IMR-90 (cell line): Measurements from ENCODE around the gene INPP5A. TPM values are rescaled to one million over a fixed set of nuclear protein-coding genes. Genes with fewer than 3 reads are reported as not detected.

ENCODE experiments used
- ATAC-seq: fragments of 200-7000 bp; cut with Tn5 transposase; 2 replicates; pipeline ENCODE4 v1.9.1; 2020; ENCODE audit warnings: low read depth, mild to moderate bottlenecking, moderate library complexity
- BruUV-seq: library from RNA; stranded (reverse); fragments of 400-500 nt; replicated peaks from 2 replicates; lab custom pipeline; 2021; lab: Mats Ljungman, UMichigan
- CTCF ChIA-PET: fragments of 300-600 bp; formaldehyde crosslinking; extraction: SDS; loops from one replicate; lab custom pipeline; 2021; ENCODE audit warnings: antibody characterized with exemption; lab: Yijun Ruan, JAX
- POLR2A ChIA-PET: fragments of 300-600 bp; sonication (Branson Sonifier 250); formaldehyde crosslinking; loops from one replicate; lab custom pipeline; 2022; ENCODE audit warnings: antibody characterized with exemption; ENCODE audit not compliant: unreplicated experiment; lab: Charles Lee
- DNase-seq: peaks from one replicate; pipeline ENCODE4 v3.0.0; 2013
- H2AFZ ChIP-seq: replicated peaks from 2 replicates; pipeline ENCODE3; 2013; ENCODE audit warnings: low read length, mild to moderate bottlenecking; ENCODE audit not compliant: poor library complexity
- H2AK5ac ChIP-seq: 2 replicates; pipeline ENCODE4 v1.6.1; 2013; ENCODE audit warnings: low read depth, low read length, inconsistent platforms
- H2AK9ac ChIP-seq: replicated peaks from 2 replicates; pipeline ENCODE3; 2013; ENCODE audit warnings: mild to moderate bottlenecking, low read depth, low read length, moderate library complexity; ENCODE audit not compliant: poor library complexity
- H2BK120ac ChIP-seq: 2 replicates; pipeline ENCODE4 v1.6.1; 2013; ENCODE audit warnings: low read depth, low read length, inconsistent platforms
- H2BK15ac ChIP-seq: 3 replicates; pipeline ENCODE4 v1.6.1; 2013; ENCODE audit warnings: low read depth, low read length, inconsistent platforms
- H2BK20ac ChIP-seq: 2 replicates; pipeline ENCODE4 v1.6.1; 2013; ENCODE audit warnings: low read depth, mild to moderate bottlenecking, inconsistent platforms, low read length, moderate library complexity
- H2BK5ac ChIP-seq: 2 replicates; pipeline ENCODE4 v1.6.1; 2013; ENCODE audit warnings: mild to moderate bottlenecking, low read depth, low read length, inconsistent platforms; ENCODE audit not compliant: poor library complexity, severe bottlenecking
- H3K14ac ChIP-seq: replicated peaks from 2 replicates; pipeline ENCODE4 v1.6.1; 2013; ENCODE audit warnings: low read depth, low read length, inconsistent platforms
- H3K18ac ChIP-seq: 2 replicates; pipeline ENCODE4 v1.6.1; 2013; ENCODE audit warnings: low read depth, low read length, control low read depth
- H3K23ac ChIP-seq: 2 replicates; pipeline ENCODE4 v1.6.1; 2013; ENCODE audit warnings: low read depth, low read length, inconsistent platforms
- H3K27ac ChIP-seq: 2 replicates; pipeline ENCODE4 v1.5.1; 2013; ENCODE audit warnings: mild to moderate bottlenecking, control low read depth, low read length; ENCODE audit not compliant: insufficient read depth
- H3K27me3 ChIP-seq: 2 replicates; pipeline ENCODE4 v1.6.1; 2013; ENCODE audit warnings: low read length; ENCODE audit not compliant: control insufficient read depth, insufficient read depth
- H3K36me3 ChIP-seq: 2 replicates; pipeline ENCODE4 v1.6.1; 2013; ENCODE audit warnings: low read length, mixed read lengths; ENCODE audit not compliant: control insufficient read depth, insufficient read depth
- H3K4ac ChIP-seq: 2 replicates; pipeline ENCODE4 v1.6.1; 2013; ENCODE audit warnings: low read depth, low read length, inconsistent platforms
- H3K4me1 ChIP-seq: 2 replicates; pipeline ENCODE4 v1.6.1; 2013; ENCODE audit warnings: low read length, mixed read lengths; ENCODE audit not compliant: control insufficient read depth, insufficient read depth
- H3K4me2 ChIP-seq: 2 replicates; pipeline ENCODE4 v1.6.1; 2013; ENCODE audit warnings: low read depth, mild to moderate bottlenecking, control low read depth, low read length, moderate library complexity
- H3K4me3 ChIP-seq: 2 replicates; pipeline ENCODE4 v1.5.1; 2013; ENCODE audit warnings: low read depth, mild to moderate bottlenecking, control low read depth, low read length, moderate library complexity; ENCODE audit not compliant: insufficient read depth
- H3K56ac ChIP-seq: 2 replicates; pipeline ENCODE4 v1.6.1; 2013; ENCODE audit warnings: low read length, inconsistent platforms; ENCODE audit not compliant: insufficient read depth; ENCODE audit errors: extremely low read depth
- H3K79me1 ChIP-seq, 2 experiments: 2 replicates each; pipeline ENCODE4 v1.6.1; 2013; ENCODE audit warnings: low read length in 2 of 2, inconsistent platforms in 1 of 2, low read depth in 1 of 2
- H3K9ac ChIP-seq: 2 replicates; pipeline ENCODE4 v1.6.1; 2013; ENCODE audit warnings: low read depth, low read length, control low read depth
- H3K9me1 ChIP-seq: 2 replicates; pipeline ENCODE4 v1.6.1; 2013; ENCODE audit warnings: low read length, inconsistent platforms; ENCODE audit not compliant: insufficient read depth
- H3K9me3 ChIP-seq: 2 replicates; pipeline ENCODE4 v1.6.1; 2013; ENCODE audit warnings: low read length; ENCODE audit not compliant: control insufficient read depth, insufficient read depth
- H4K20me1 ChIP-seq: 2 replicates; pipeline ENCODE4 v1.6.1; 2013; ENCODE audit warnings: low read length, inconsistent platforms; ENCODE audit not compliant: insufficient read depth
- H4K5ac ChIP-seq: 2 replicates; pipeline ENCODE4 v1.6.1; 2013; ENCODE audit warnings: mild to moderate bottlenecking, low read depth, low read length, control low read depth
- H4K8ac ChIP-seq, 2 experiments: 2 replicates each; pipeline ENCODE4 v1.6.1; 2013; ENCODE audit warnings: low read depth in 2 of 2, low read length in 2 of 2, control low read depth in 1 of 2, inconsistent platforms in 1 of 2
- H4K91ac ChIP-seq: 2 replicates; pipeline ENCODE4 v1.6.1; 2013; ENCODE audit warnings: low read depth, low read length, inconsistent platforms; ENCODE audit not compliant: insufficient read depth
- BHLHE40 ChIP-seq: fragments of 150-350 bp; IDR thresholded peaks from 2 replicates; pipeline ENCODE4 v1.6.1; 2016; ENCODE audit warnings: mild to moderate bottlenecking, low read depth, low read length
- FOS ChIP-seq: fragments of 150-350 bp; IDR thresholded peaks from 2 replicates; pipeline ENCODE4 v1.6.1; 2016; ENCODE audit warnings: low read depth, low read length
- MAFK ChIP-seq: IDR thresholded peaks from 2 replicates; pipeline ENCODE4 v1.6.1; 2012; ENCODE audit warnings: low read depth, low read length, improper control_type of control experiment
- MXI1 ChIP-seq: IDR thresholded peaks from 2 replicates; pipeline ENCODE4 v1.6.1; 2012; ENCODE audit warnings: low read depth, mild to moderate bottlenecking, low read length, moderate library complexity, borderline replicate concordance
- NFE2L2 ChIP-seq: fragments of 150-350 bp; IDR thresholded peaks from 2 replicates; pipeline ENCODE4 v1.6.1; 2016; ENCODE audit warnings: low read depth, mild to moderate bottlenecking, low read length
- RAD21 ChIP-seq: IDR thresholded peaks from 2 replicates; pipeline ENCODE4 v1.6.1; 2012; ENCODE audit warnings: low read length, improper control_type of control experiment
- RCOR1 ChIP-seq: IDR thresholded peaks from 2 replicates; pipeline ENCODE4 v1.6.1; 2012; ENCODE audit warnings: mild to moderate bottlenecking, low read length, improper control_type of control experiment; ENCODE audit not compliant: insufficient replicate concordance
- RFX5 ChIP-seq: IDR thresholded peaks from 2 replicates; pipeline ENCODE4 v1.8.0; 2012; ENCODE audit warnings: low read depth, mild to moderate bottlenecking, low read length, moderate library complexity
- SMC3 ChIP-seq: fragments of 150-350 bp; IDR thresholded peaks from 2 replicates; pipeline ENCODE4 v1.6.1; 2016; ENCODE audit warnings: low read depth, mild to moderate bottlenecking, antibody characterized with exemption, low read length, moderate library complexity
- WGBS, 2 experiments: methylation state at CpG; one replicate each; pipeline versions ENCODE4 v1.1.5 to v1.1.7; 2013; ENCODE audit warnings: missing lambda C conversion rate in 2 of 2; ENCODE audit not compliant: insufficient read length in 1 of 2; ENCODE audit errors: extremely low coverage in 2 of 2; 5-methylcytosine and 5-hydroxymethylcytosine counted together
- dilution Hi-C: fragments of 300-500 bp; cut with HindIII; formaldehyde crosslinking; loops from one replicate; pipeline ENCODE4 v1.14.3; 2018; ENCODE audit warnings: low sequenced_read_pairs; ENCODE audit not compliant: unreplicated experiment
- in situ Hi-C: fragments of 300-500 bp; cut with MboI; formaldehyde crosslinking; loops from 3 replicates; pipeline ENCODE4 v1.14.3; 2019; ENCODE audit warnings: low sequenced_read_pairs, inconsistent platforms, mixed read lengths
- intact Hi-C: fragments of 100-400 bp; cut with micrococcal nuclease; formaldehyde crosslinking; loops from 2 replicates; pipeline ENCODE4 v1.10.0; 2022
- polyA plus RNA-seq, 3 experiments: library from polyadenylated mRNA; depleted of rRNA; stranded (reverse); fragments of >200 nt; gene quantifications; 2 replicates each; pipeline ENCODE4 v1.2.3, GENCODE V29; 2012; ENCODE audit warnings: low replicate concordance in 1 of 3
- total RNA-seq: library from RNA; depleted of rRNA; stranded (reverse); fragments of >200 nt; gene quantifications from 2 replicates; pipeline ENCODE4 v1.2.3, GENCODE V29; 2012
- TF ChIP-seq, protein P1 (sequence below): conservative IDR thresholded peaks from 2 replicates; pipeline ENCODE4 v1.5.1; 2012; ENCODE audit warnings: mild to moderate bottlenecking, low read depth, low read length, improper control_type of control experiment
- TF ChIP-seq, protein P2 (sequence below): fragments of 150-350 bp; IDR thresholded peaks from 2 replicates; pipeline ENCODE4 v1.6.1; 2016; ENCODE audit warnings: low read depth, mild to moderate bottlenecking, low read length, moderate library complexity, borderline replicate concordance

The INPP5A gene
- total and polyA plus RNA-seq, 2 of the 4 experiments (the other 2 are of a cell fraction) = 21.4 to 36.7 TPM

DNA sequence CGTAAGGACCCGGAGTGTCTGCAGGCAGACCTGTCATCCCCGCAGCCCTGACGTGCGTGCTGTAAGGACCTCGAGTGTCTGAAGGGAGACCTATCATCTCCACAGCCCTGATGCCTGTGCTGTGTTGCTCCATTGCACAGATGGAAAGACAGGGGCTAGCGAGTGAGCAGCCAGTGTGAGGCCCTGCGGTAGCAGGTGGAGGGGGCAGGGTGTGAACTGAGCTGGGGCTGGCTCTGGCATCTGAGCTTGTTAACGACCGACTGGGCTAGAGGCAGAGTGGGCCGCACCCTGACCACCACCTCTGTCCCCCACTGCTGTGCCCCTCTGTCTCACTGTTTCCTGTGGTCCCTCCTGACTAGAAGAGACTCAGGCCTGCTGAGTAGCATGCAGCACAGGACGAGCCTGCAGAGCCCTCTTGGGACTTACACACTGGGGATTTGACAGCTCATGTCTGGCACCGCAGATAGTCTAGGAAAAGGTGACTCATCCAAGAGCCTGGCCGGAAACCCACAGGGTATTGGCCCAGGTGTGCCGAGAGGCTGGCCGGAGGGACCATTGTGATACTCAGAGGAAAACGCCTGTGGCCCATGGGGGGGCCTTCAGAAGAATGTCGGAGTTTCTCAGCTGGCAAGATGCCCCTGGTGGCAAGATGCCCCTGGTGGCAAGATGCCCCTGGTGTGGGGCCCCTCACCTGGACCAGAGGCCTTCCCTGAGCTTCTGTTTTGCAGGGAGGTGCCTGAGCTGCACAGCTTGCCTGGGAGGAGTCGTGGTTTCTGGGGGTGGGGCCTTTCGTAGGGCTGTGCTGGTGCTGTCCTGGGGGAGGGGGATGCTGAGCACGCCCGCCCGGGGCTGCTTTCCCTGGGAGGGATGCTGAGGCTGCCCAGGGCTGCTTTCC is 34.3 kb downstream of the INPP5A start:
- Histone ChIP-seq H3K36me3 (no peaks in the 10 kb centered on the region), H3K79me1 (peaks cover 6 to 59% of the 10 kb centered on the region in 2 experiments), H3K9me3 (no peaks in the 10 kb centered on the region), H3K56ac (no peak overlapping the region), H2BK15ac (no peak overlapping the region), H3K9ac (no peak overlapping the region), H2AK5ac (peak overlapping the region; percentile 39; the same call in 1 of the 2 replicates), H3K4me3 (no peak overlapping the region), H3K14ac (peak overlapping the region; percentile 60; the same call in 1 of the 2 replicates), H3K9me1 (peaks cover 26% of the 10 kb centered on the region), H2BK5ac (no peak overlapping the region), H3K23ac (no peak overlapping the region), H4K8ac (no peak overlapping the region), H4K5ac (no peak overlapping the region), H2AFZ (peak overlapping the region; percentile 39), H3K27ac (no peak overlapping the region), H2AK9ac (peak overlapping the region; percentile 67), H3K4me2 (no peak overlapping the region), H4K91ac (no peak overlapping the region), H4K20me1 (peaks cover 73% of the 10 kb centered on the region), H3K18ac (no peak overlapping the region), H3K4me1 (peaks cover 24% of the 10 kb centered on the region), H2BK120ac (no peak overlapping the region), H3K4ac (no peak overlapping the region), H3K27me3 (peaks cover 2% of the 10 kb centered on the region; the same call in 1 of the 2 replicates), H2BK20ac (no peak overlapping the region)
- peak; percentile 87 for DNase-seq
- intact Hi-C loops (no loop called here), in situ Hi-C loops (no loop called here), dilution Hi-C loops (no loop called here)
- CTCF ChIA-PET = interaction anchor here (0.6 kb wide), 1 partner anchor 103 kb away, joined by 6 read pairs; no protein-coding TSS in a partner anchor
- ATAC-seq = peak; percentile 60
- WGBS, 2 experiments = 60% methylated on average over 12 of the region's 23 CpGs; no CpG with 5 or more reads in 1 of the 2 experiments
- BruUV-seq = no TSS peak
- POLR2A ChIA-PET = no interaction called here
- TF ChIP-seq BHLHE40 (peak; percentile 43; the same call in 1 of the 2 replicates), MAFK (no peak), MXI1 (peak; percentile 69), RCOR1 (no peak), NFE2L2 (no peak), RAD21 (peak; percentile 15; the same call in 1 of the 2 replicates), SMC3 (no peak), FOS (peak; percentile 86), RFX5 (no peak)
- TF ChIP-seq, protein P1, sequence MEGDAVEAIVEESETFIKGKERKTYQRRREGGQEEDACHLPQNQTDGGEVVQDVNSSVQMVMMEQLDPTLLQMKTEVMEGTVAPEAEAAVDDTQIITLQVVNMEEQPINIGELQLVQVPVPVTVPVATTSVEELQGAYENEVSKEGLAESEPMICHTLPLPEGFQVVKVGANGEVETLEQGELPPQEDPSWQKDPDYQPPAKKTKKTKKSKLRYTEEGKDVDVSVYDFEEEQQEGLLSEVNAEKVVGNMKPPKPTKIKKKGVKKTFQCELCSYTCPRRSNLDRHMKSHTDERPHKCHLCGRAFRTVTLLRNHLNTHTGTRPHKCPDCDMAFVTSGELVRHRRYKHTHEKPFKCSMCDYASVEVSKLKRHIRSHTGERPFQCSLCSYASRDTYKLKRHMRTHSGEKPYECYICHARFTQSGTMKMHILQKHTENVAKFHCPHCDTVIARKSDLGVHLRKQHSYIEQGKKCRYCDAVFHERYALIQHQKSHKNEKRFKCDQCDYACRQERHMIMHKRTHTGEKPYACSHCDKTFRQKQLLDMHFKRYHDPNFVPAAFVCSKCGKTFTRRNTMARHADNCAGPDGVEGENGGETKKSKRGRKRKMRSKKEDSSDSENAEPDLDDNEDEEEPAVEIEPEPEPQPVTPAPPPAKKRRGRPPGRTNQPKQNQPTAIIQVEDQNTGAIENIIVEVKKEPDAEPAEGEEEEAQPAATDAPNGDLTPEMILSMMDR = no peak
- TF ChIP-seq, protein P2, sequence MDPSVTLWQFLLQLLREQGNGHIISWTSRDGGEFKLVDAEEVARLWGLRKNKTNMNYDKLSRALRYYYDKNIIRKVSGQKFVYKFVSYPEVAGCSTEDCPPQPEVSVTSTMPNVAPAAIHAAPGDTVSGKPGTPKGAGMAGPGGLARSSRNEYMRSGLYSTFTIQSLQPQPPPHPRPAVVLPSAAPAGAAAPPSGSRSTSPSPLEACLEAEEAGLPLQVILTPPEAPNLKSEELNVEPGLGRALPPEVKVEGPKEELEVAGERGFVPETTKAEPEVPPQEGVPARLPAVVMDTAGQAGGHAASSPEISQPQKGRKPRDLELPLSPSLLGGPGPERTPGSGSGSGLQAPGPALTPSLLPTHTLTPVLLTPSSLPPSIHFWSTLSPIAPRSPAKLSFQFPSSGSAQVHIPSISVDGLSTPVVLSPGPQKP = no peak
